DMS53 (cell line): ENCODE results near the gene PDILT.
"Not testable (repeated sequence)": the region's sequence is repeated elsewhere in the genome, so short reads cannot be mapped to it uniquely, and the experiment has no call there.

Source experiments
- DNase-seq: peaks from one replicate; lab custom pipeline; 2025; lab: John Stamatoyannopoulos, UW

PDILT gene

GRCh38 chr16:20404637-20405036, at the start of gene PDILT:
Gene PDILT (minus strand): TSS chr16:20404737. CDS start chr16:20399300, 5,437 bp downstream.
- no peak for DNase-seq

- not testable (repeated sequence) for DNase-seq
These were observed 49.1 kb upstream of the PDILT start for GRCh38 chr16:20453633-20454032.

- DNase-seq: not testable (repeated sequence)
These were observed 46.8 kb upstream of the PDILT start, which contains the start of gene ACSM2A for GRCh38 chr16:20451364-20451763. Gene ACSM2A (plus strand): TSS chr16:20451521. CDS start chr16:20460115, 8,594 bp downstream.

- not testable (repeated sequence) for DNase-seq
These were observed 42.3 kb upstream of the PDILT start for GRCh38 chr16:20446652-20447393.

GRCh38 chr16:20441859-20442258, 37.3 kb upstream of the PDILT start:
- DNase-seq: not testable (repeated sequence)

- DNase-seq: no peak
These were observed 36.7 kb upstream of the PDILT start for GRCh38 chr16:20441191-20441590.

- not testable (repeated sequence) for DNase-seq
These were observed 36.2 kb upstream of the PDILT start for GRCh38 chr16:20440731-20441130.

- DNase-seq: not testable (repeated sequence)
These were observed 35.3 kb upstream of the PDILT start for GRCh38 chr16:20439820-20440231.

- DNase-seq: not testable (repeated sequence)
These were observed 34.4 kb upstream of the PDILT start for GRCh38 chr16:20438950-20439349.

GRCh38 chr16:20430948-20431347, 26.4 kb upstream of the PDILT start:
- no peak for DNase-seq

- DNase-seq: not testable (repeated sequence)
These were observed 25.9 kb upstream of the PDILT start for GRCh38 chr16:20430480-20430879.

- not testable (repeated sequence) for DNase-seq
These were observed 25.0 kb upstream of the PDILT start for GRCh38 chr16:20429499-20429898.

- DNase-seq: not testable (repeated sequence)
These were observed 22.9 kb upstream of the PDILT start for GRCh38 chr16:20427401-20427797.

GRCh38 chr16:20424129-20424866, 19.8 kb upstream of the PDILT start:
- DNase-seq: no peak

- DNase-seq: not testable (repeated sequence)
These were observed 19.2 kb upstream of the PDILT start for GRCh38 chr16:20423772-20424128.

- DNase-seq: not testable (repeated sequence)
These were observed 17.2 kb upstream of the PDILT start for GRCh38 chr16:20421748-20422147.

GRCh38 chr16:20419093-20419492, 14.6 kb upstream of the PDILT start:
- DNase-seq: not testable (repeated sequence)

GRCh38 chr16:20415541-20415940, 11.0 kb upstream of the PDILT start:
- DNase-seq: no peak

GRCh38 chr16:20411055-20411454, 6.5 kb upstream of the PDILT start:
- no peak for DNase-seq

GRCh38 chr16:20410121-20410723, 5.7 kb upstream of the PDILT start:
- no peak for DNase-seq

- no peak for DNase-seq
These were observed 5.0 kb upstream of the PDILT start, which contains the start of gene ACSM5 for GRCh38 chr16:20409398-20410120. Gene ACSM5 (plus strand): TSS chr16:20409534. CDS start chr16:20411485, 1,951 bp downstream.

GRCh38 chr16:20402651-20403050, 1.9 kb downstream of the PDILT start:
- no peak for DNase-seq
